Left lung (tissue), 10 donors: ENCODE measurements around the gene TXNRD2. TPM values are rescaled to one million over a fixed set of nuclear protein-coding genes. Genes with fewer than 3 reads are reported as not detected.
A peak's percentile ranks its signal among the peaks of the same experiment; 100 is the strongest.

Source experiments
- ATAC-seq: fragments of 200-7000 bp; cut with Tn5 transposase; one replicate; pipeline ENCODE4 v1.9.1; 2020; ENCODE audit warnings: moderate library complexity
- DNase-seq, 4 donors: peaks; one replicate each; pipeline ENCODE4 v3.0.0-alpha.2; 2013 to 2020
- H3K27ac ChIP-seq, 2 donors: fragments of 200-600 bp; sonication (generic) in 1 of 2; one replicate each; pipeline versions ENCODE4 v1.5.0 to v1.8.0; 2020 to 2021
- H3K27me3 ChIP-seq, 2 donors: fragments of 200-600 bp; sonication (generic) in 1 of 2; one replicate each; pipeline versions ENCODE4 v1.5.0 to v1.8.0; 2020 to 2021
- H3K36me3 ChIP-seq, 2 donors: fragments of 200-600 bp; sonication (generic) in 1 of 2; one replicate each; pipeline versions ENCODE4 v1.5.0 to v1.8.0; 2020 to 2021
- H3K4me1 ChIP-seq, 2 donors: fragments of 200-600 bp; one replicate each; pipeline ENCODE4 v1.8.0; 2021
- H3K4me3 ChIP-seq, 2 donors: fragments of 200-600 bp; sonication (generic) in 1 of 2; one replicate each; pipeline versions ENCODE4 v1.5.0 to v1.8.0; 2020 to 2021; ENCODE audit warnings: mild to moderate bottlenecking in 1 of 2
- H3K9me3 ChIP-seq, 2 donors: fragments of 200-600 bp; sonication (generic) in 1 of 2; one replicate each; pipeline versions ENCODE4 v1.5.0 to v1.8.0; 2020 to 2021
- intact Hi-C, 2 donors: fragments of 100-400 bp; cut with DNase I; formaldehyde crosslinking; loops; one replicate each; pipeline versions ENCODE4 v1.11.2 to v1.14.2; 2022
- polyA plus RNA-seq, 6 donors: library from polyadenylated mRNA; unstranded; fragments of 120-200 nt; gene quantifications; one replicate each; pipeline ENCODE4 v1.2.1, GENCODE V29; 2013; ENCODE audit not compliant: insufficient read length in 6 of 6
- total RNA-seq, 2 donors: library from RNA; stranded (reverse); fragmentation: NEBNext Ultra II Directional; extraction: Animal tissue kit (Norgen Biotek cat#: 25700); gene quantifications; one replicate each; pipeline ENCODE4 v1.2.1, GENCODE V29; 2021
- TF ChIP-seq, protein P1 (sequence below), 2 donors: fragments of 200-600 bp; sonication (generic) in 1 of 2; IDR thresholded peaks; one replicate each; pipeline versions ENCODE4 v1.5.0 to v1.8.0; 2021; ENCODE audit warnings: antibody characterized with exemption in 2 of 2
- donor health status: DM: no; HTN: yes; CAD: no.
- donor health status: DM: no; HTN: no; CAD: no.

TXNRD2 gene
- total and polyA plus RNA-seq, 8 donors, result 17.6 to 42.8 (median 22.2) TPM

DNA sequence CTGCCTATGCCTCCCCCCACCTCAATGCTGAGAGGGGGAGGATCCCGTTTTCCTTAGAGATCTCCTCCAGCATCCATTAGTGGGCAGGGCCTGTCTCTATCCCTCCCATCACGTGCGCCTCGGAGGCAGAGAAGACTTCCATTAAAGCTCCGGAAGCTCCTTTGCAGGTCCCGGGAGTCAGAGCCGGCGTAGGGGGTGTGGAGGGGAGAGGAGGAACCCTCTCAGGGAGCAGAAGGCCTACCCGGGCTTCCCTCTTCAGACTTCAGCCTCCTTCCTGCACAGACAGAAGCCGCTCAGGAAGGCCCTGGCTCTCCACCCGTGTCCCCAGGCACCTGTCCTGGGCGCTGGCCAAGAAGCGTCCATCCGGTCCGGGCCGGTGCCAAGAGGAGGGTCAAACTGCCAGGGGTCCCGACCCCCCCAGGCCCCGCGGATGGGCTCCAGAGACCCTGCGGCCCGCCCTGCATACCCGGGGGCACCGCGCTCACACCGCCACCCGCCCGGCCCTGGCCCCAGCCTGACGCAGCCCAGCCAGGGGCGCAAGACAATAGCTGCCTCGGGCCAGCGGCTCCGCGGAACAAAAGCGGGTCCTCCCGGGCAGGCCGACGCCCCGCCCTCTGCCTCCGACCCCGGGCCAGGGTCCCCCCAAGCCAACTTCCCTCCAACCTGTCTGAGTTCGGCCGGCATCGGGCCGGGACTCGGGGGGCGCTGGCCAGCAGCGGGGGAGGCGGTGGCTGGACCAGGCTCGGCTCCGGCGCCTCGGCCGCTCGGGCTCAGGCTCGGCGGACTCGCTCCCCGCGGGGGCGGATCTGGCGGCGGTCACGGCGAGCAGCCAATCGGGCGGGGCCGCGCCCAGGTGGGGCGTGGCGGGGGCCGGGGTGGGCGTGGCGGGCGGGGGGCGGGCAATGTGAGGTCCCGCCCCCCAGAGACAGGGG lies 45.1 kb upstream of the TXNRD2 start:
- intact Hi-C loops, result no loop called here
- H3K27ac ChIP-seq, result peak overlapping the region in 1 of 2 donors; percentile 74
- peaks cover 0 to 8% of the 10 kb centered on the region in 2 donors for H3K27me3 ChIP-seq
- peak; percentile 96 for ATAC-seq
- H3K9me3 ChIP-seq, result no peaks in the 10 kb centered on the region
- peak overlapping the region; percentile 69 to 70 for H3K4me3 ChIP-seq
- no peaks in the 10 kb centered on the region for H3K36me3 ChIP-seq
- H3K4me1 ChIP-seq, result peaks cover 0 to 24% of the 10 kb centered on the region in 2 donors
- TF ChIP-seq, protein P1, sequence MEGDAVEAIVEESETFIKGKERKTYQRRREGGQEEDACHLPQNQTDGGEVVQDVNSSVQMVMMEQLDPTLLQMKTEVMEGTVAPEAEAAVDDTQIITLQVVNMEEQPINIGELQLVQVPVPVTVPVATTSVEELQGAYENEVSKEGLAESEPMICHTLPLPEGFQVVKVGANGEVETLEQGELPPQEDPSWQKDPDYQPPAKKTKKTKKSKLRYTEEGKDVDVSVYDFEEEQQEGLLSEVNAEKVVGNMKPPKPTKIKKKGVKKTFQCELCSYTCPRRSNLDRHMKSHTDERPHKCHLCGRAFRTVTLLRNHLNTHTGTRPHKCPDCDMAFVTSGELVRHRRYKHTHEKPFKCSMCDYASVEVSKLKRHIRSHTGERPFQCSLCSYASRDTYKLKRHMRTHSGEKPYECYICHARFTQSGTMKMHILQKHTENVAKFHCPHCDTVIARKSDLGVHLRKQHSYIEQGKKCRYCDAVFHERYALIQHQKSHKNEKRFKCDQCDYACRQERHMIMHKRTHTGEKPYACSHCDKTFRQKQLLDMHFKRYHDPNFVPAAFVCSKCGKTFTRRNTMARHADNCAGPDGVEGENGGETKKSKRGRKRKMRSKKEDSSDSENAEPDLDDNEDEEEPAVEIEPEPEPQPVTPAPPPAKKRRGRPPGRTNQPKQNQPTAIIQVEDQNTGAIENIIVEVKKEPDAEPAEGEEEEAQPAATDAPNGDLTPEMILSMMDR (IDR thresholded peaks at IDR 0.05), result no peak
- DNase-seq, result peak in 3 of 4 donors; percentile 75 to 94 (median 79)

DNA sequence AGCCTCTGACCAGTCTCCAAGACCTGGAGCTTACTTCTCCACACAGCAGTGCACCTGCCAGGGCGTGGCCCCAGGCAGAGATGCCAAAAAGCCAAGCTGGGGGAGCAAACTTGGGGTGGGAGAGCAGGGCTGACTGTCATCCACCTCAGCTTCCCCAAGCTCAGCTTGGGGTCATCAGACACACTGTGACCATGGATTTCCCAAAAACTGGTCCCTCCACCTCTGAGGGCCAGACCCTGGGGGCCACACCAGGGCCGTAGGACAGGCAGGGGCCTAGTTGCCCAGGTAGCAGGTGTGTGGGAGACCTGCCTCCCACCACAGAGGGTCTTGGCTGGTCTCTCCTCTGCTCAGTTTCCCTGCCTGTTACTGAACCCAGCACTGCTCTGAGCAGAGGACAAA lies 44.4 kb upstream of the TXNRD2 start:
- Histone ChIP-seq H3K27ac (no peak overlapping the region), H3K4me1 (peaks cover 0 to 24% of the 10 kb centered on the region in 2 donors), H3K36me3 (no peaks in the 10 kb centered on the region), H3K27me3 (peaks cover 0 to 8% of the 10 kb centered on the region in 2 donors), H3K4me3 (peak overlapping the region; percentile 69 to 70), H3K9me3 (no peaks in the 10 kb centered on the region)
- ATAC-seq (no peak), DNase-seq (peak in 1 of 4 donors; percentile 38)
- intact Hi-C loops, result no loop called here
- TF ChIP-seq, protein P1 (IDR thresholded peaks at IDR 0.05), result no peak

DNA sequence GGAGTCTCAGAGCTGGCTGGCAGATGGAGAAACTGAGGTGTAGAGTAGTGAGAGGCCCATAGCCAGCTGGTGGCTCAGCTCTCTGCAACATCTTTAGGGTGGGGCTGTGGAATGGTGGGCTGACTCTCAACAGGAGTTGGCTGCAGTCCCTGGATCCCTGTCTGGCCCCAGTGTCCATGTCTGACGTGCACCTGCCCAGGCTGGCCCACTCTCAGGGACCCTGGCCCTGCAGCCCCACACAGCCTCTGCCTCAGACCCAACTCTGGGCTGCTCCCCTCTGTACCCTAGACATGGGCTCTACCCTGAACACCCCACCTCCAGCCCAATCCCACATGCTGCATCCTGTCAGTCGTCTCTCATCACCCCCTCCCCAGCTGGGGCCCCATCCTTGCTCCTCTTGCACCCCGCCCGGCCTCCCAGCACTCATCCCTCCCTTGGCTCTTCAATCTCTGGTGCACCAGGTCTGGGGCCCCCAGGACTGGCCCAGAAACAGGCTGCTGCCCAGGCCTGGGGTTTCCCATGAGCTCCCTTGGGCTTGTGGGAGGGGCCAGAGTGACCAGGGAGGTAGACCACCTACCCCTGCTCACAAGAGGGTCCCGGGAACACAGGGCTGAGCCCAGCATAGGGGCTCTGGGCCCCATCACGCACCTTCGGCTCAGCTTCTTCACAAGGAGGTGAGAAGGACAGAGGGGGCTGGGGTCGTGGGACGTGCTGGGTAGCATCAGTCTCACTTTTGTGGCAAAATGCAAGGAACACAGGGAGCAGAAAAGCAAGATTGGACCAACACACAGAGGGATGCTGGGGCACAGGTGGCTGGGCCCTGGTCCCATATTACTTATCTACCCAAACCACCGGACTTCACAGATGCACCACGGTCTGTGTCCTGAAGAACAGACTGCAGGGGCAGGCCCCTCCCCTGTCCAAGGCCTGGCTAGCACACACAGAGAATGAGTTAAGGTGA lies 43.5 kb upstream of the TXNRD2 start:
- intact Hi-C loops, result no loop called here
- ATAC-seq, result no peak
- no peaks in the 10 kb centered on the region for H3K36me3 ChIP-seq
- H3K9me3 ChIP-seq, result no peaks in the 10 kb centered on the region
- no peak overlapping the region for H3K4me3 ChIP-seq
- H3K4me1 ChIP-seq, result peaks cover 0 to 24% of the 10 kb centered on the region in 2 donors
- DNase-seq, result peak in 1 of 4 donors; percentile 50
- no peak overlapping the region for H3K27ac ChIP-seq
- TF ChIP-seq, protein P1 (IDR thresholded peaks at IDR 0.05), result no peak
- peaks cover 0 to 8% of the 10 kb centered on the region in 2 donors for H3K27me3 ChIP-seq

DNA sequence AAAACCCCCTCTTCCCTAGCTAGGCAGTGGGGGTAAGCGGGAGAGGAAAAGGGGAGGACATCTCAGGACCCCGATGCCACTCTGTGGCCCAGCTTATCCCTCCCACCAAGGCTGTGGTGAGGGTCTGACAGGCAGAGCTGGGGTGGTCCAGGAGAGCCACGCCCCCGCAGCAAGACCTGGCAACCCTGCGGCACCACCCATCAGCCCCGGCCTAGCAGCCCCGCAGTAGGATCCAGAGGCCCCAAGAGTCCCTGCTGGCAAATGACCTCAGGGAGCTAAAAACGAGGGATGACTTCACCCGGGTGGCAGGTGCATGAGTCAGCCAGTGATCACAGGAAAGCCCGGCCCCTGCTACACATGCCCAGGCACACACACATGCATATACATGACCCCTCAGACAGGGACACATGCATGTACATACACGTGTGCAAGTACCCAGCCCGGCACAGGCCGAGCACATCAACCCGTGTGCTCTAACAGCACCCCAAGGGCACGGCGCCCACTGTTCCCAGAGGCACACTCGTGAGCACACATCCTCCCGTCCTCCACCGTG lies 42.7 kb upstream of the TXNRD2 start:
- H3K9me3 ChIP-seq, result no peaks in the 10 kb centered on the region
- DNase-seq (peak in 1 of 4 donors; percentile 76), ATAC-seq (no peak)
- TF ChIP-seq, protein P1 (IDR thresholded peaks at IDR 0.05), result no peak
- no peak overlapping the region for H3K27ac ChIP-seq
- peaks cover 0 to 7% of the 10 kb centered on the region in 2 donors for H3K36me3 ChIP-seq
- no peak overlapping the region for H3K4me3 ChIP-seq
- intact Hi-C loops, result no loop called here
- H3K4me1 ChIP-seq, result peaks cover 0 to 24% of the 10 kb centered on the region in 2 donors
- peaks cover 0 to 8% of the 10 kb centered on the region in 2 donors for H3K27me3 ChIP-seq
